Panc1 (cell line): Measurements from ENCODE around the gene IAH1.

Source experiments
- CTCF ChIP-seq: fragments of 450-650 bp; IDR thresholded peaks from 2 replicates; pipeline ENCODE4 v1.5.1; 2017; ENCODE audit warnings: mild to moderate bottlenecking
- POLR2AphosphoS5 ChIP-seq: IDR thresholded peaks from 2 replicates; pipeline ENCODE4 v1.6.1; 2012; ENCODE audit warnings: mild to moderate bottlenecking, low read depth, low read length, moderate library complexity
- REST ChIP-seq, 2 experiments: IDR thresholded peaks; 2 replicates each; pipeline ENCODE4 v1.6.1; 2011 to 2012; ENCODE audit warnings: low read depth in 2 of 2, control low read depth in 1 of 2, low read length in 1 of 2, mild to moderate bottlenecking in 1 of 2, moderate library complexity in 1 of 2; ENCODE audit not compliant: insufficient read depth in 1 of 2
- SIN3A ChIP-seq: IDR thresholded peaks from 2 replicates; pipeline ENCODE4 v1.6.1; 2012; ENCODE audit warnings: low read depth, mild to moderate bottlenecking, low read length, moderate library complexity, borderline replicate concordance; ENCODE audit not compliant: insufficient read depth

- TF ChIP-seq CTCF (no peak), SIN3A (0 out of 2 replicates have a peak, but pooled peaks have one; percentile 16), POLR2AphosphoS5 (no peak), REST (IDR thresholded peaks at IDR 0.05; ENCODE audit: insufficient read depth in 1 of 2, low read depth in 2 of 2, low read length in 1 of 2) (no peak; a peak in 1 of 4 replicates)
These were observed 378 bp upstream of the IAH1 start for GRCh38 chr2:9473985-9474360.
